Measurements from ENCODE around the gene TRRAP.
"Not testable (repeated sequence)": the region's sequence is repeated elsewhere in the genome, so short reads cannot be mapped to it uniquely, and the experiment has no call there.

The TRRAP gene

GRCh38 chr7:99035723-99036545 lies 157.6 kb downstream of the TRRAP start:
- DNase-seq: no peak

- no peak for DNase-seq
Measured at GRCh38 chr7:99036546-99037111, 158.3 kb downstream of the TRRAP start.

- DNase-seq: no peak
Measured at GRCh38 chr7:99037327-99037940, 159.1 kb downstream of the TRRAP start.

- DNase-seq: no peak
Measured at GRCh38 chr7:99038086-99038855, 159.9 kb downstream of the TRRAP start.

- no peak for DNase-seq
Measured at GRCh38 chr7:99039384-99039891, 161.1 kb downstream of the TRRAP start.

- DNase-seq: peak; percentile 30
Measured at GRCh38 chr7:99040104-99040958, 162.0 kb downstream of the TRRAP start.

- DNase-seq: no peak
Measured at GRCh38 chr7:99041526-99041925, 163.2 kb downstream of the TRRAP start.

GRCh38 chr7:99042957-99043356 lies 164.6 kb downstream of the TRRAP start:
- no peak for DNase-seq

GRCh38 chr7:99044858-99045257 lies 166.5 kb downstream of the TRRAP start:
- DNase-seq: not testable (repeated sequence)

GRCh38 chr7:99046262-99046661 lies 167.9 kb downstream of the TRRAP start:
- not testable (repeated sequence) for DNase-seq

GRCh38 chr7:99046722-99047121 lies 168.4 kb downstream of the TRRAP start:
- DNase-seq: no peak

- no peak for DNase-seq
Measured at GRCh38 chr7:99047526-99048077, 169.3 kb downstream of the TRRAP start.

- DNase-seq: no peak
Measured at GRCh38 chr7:99050971-99051370, 172.6 kb downstream of the TRRAP start.

GRCh38 chr7:99054781-99055180 lies 176.4 kb downstream of the TRRAP start:
- DNase-seq: no peak

- DNase-seq: no peak
Measured at GRCh38 chr7:99061001-99061776, 182.9 kb downstream of the TRRAP start.
